Measurements from ENCODE around the gene ABR.
A peak's percentile ranks its signal among the peaks of the same experiment; 100 is the strongest.

Gene ABR

DNA sequence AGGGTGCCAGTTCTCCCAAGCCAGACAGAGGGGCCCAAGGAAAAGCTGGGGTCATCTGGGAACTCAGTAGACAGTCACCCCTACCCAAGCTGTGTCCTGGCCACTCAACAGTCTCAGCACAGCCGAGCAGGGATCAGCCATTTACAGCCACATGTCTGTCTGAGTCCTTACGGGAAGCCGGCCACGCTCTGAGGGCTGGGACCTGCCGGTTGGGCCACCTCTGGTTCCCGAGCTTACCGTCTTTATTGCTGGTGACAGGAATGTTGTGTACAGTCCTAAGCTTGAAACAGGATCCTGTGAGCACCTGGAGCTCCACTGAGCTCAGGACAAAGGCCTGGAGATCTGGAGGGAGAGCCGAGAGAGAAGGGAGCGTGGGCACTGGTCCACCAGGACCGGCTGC is 123.0 kb downstream of the ABR start:
- no peaks in the 10 kb centered on the region for H3K9me3 ChIP-seq (ENCODE audit: control insufficient read depth, low read length)
- no peaks in the 10 kb centered on the region for H3K36me3 ChIP-seq (ENCODE audit: control insufficient read depth, insufficient read depth, low read length)
- H3K4me3 ChIP-seq (ENCODE audit: low read depth, low read length) = no peak overlapping the region
- H3K79me2 ChIP-seq = peaks cover 2% of the 10 kb centered on the region
- no peak overlapping the region for H3K27ac ChIP-seq
- H3K4me1 ChIP-seq = no peaks in the 10 kb centered on the region
- no peak for TF ChIP-seq CTCF (IDR thresholded peaks at IDR 0.05)
- no peak overlapping the region for H2AFZ ChIP-seq
- no peak overlapping the region for H3K4me2 ChIP-seq (ENCODE audit: low read length)
- H3K9ac ChIP-seq = no peak overlapping the region
- no peaks in the 10 kb centered on the region for H3K27me3 ChIP-seq (ENCODE audit: control insufficient read depth, insufficient read depth, low read length)

DNA sequence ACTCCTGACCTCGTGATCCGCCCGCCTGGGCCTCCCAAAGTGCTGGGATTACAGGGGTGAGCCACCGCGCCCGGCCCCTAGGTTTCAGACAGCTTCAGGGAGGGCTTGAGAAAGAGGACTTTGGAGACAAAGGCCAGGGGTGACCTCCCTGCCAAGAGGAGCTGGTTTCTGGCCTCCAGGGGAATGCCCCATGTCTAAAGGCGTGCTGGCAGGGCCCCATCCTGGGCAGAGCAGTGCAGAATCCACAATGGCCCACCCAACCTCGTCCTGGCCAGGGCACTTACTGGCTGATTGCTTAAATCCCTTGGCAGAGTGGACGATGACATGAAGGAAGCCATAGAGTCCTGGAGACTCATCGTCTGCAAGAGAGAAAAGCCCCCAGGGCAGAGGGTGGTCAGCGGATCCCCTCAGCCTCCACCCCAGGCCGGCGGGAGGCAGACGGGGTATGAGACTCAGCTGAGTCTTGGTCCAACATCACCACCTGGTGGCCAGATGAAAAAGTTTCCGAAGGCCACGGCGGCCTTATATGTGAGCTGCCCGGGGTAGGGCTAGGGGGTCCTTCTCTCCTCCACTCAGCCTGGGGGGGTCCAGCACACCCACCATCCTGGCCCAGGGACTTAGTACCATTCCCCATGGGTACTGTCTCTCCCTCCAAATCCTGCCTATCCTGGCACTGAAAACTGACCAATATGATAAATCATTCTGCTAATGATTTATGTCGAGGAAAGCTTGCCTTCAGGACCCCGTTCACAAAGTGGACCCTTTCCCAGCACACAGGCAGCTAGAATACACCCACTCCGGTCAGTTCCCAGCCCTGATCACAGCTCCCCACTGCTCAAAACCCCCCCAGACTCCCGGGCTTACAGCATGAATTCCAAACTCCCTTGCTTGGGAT is 123.8 kb downstream of the ABR start:
- Histone ChIP-seq H3K4me2 (ENCODE audit: low read length) (no peak overlapping the region), H3K36me3 (ENCODE audit: control insufficient read depth, insufficient read depth, low read length) (no peaks in the 10 kb centered on the region), H3K9ac (no peak overlapping the region), H3K9me3 (ENCODE audit: control insufficient read depth, low read length) (no peaks in the 10 kb centered on the region), H2AFZ (no peak overlapping the region), H3K27me3 (ENCODE audit: control insufficient read depth, insufficient read depth, low read length) (no peaks in the 10 kb centered on the region), H3K79me2 (peaks cover 2% of the 10 kb centered on the region), H3K4me1 (no peaks in the 10 kb centered on the region), H3K27ac (no peak overlapping the region), H3K4me3 (ENCODE audit: low read depth, low read length) (no peak overlapping the region)
- TF ChIP-seq CTCF (IDR thresholded peaks at IDR 0.05) = peak; percentile 79

DNA sequence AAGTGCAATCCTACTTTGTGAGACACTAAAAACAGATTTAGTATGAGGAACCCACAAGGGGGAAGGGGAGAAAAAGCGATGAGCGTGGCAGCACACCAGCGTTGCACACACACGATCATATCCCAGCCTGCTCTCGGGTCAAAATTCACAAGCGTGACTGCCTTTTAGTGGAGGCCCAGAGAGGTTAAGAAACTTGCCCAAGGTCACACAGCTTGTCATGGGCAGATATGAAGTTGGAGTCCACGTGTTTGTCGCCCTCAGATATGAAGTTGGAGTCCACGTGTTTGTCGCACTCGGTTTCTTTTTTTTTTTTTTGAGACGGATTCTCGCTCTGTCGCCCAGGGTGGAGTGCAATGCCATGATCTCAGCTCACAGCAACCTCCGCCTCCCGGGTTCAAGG is 124.5 kb downstream of the ABR start:
- Histone ChIP-seq H3K27ac (no peak overlapping the region), H3K4me3 (ENCODE audit: low read depth, low read length) (no peak overlapping the region), H3K27me3 (ENCODE audit: control insufficient read depth, insufficient read depth, low read length) (no peaks in the 10 kb centered on the region), H3K4me2 (ENCODE audit: low read length) (no peak overlapping the region), H3K9me3 (ENCODE audit: control insufficient read depth, low read length) (no peaks in the 10 kb centered on the region), H2AFZ (no peak overlapping the region), H3K9ac (no peak overlapping the region), H3K4me1 (no peaks in the 10 kb centered on the region), H3K36me3 (ENCODE audit: control insufficient read depth, insufficient read depth, low read length) (no peaks in the 10 kb centered on the region), H3K79me2 (peaks cover 2% of the 10 kb centered on the region)
- TF ChIP-seq CTCF (IDR thresholded peaks at IDR 0.05) = no peak

GRCh38 chr17:1054656-1055055 is 125.1 kb downstream of the ABR start:
- no peaks in the 10 kb centered on the region for H3K36me3 ChIP-seq (ENCODE audit: control insufficient read depth, insufficient read depth, low read length)
- peaks cover 2% of the 10 kb centered on the region for H3K79me2 ChIP-seq

More at GRCh38 chr17:1054656-1055055, 125.1 kb downstream of the ABR start:
- Histone ChIP-seq H3K27ac (no peak overlapping the region), H3K4me2 (ENCODE audit: low read length) (no peak overlapping the region), H3K9ac (no peak overlapping the region), H3K4me1 (no peaks in the 10 kb centered on the region), H3K9me3 (ENCODE audit: control insufficient read depth, low read length) (no peaks in the 10 kb centered on the region), H3K27me3 (ENCODE audit: control insufficient read depth, insufficient read depth, low read length) (no peaks in the 10 kb centered on the region), H3K4me3 (ENCODE audit: low read depth, low read length) (no peak overlapping the region), H2AFZ (no peak overlapping the region)
- no peak for TF ChIP-seq CTCF (IDR thresholded peaks at IDR 0.05)

Data from parathyroid adenoma (tissue), 2 donors.